A549 (cell line): Measurements from ENCODE around the gene IKBKG. TPM values are rescaled to one million over a fixed set of nuclear protein-coding genes. Genes with fewer than 3 reads are reported as not detected.
"Not testable (repeated sequence)": the region's sequence is repeated elsewhere in the genome, so short reads cannot be mapped to it uniquely, and the experiment has no call there.

Experiments used
- ATAC-seq, 2 experiments: fragments of 200-7000 bp in 1 of 2; fragments of >200 bp in 1 of 2; cut with Nextera tagmentation in 1 of 2; cut with Tn5 transposase in 1 of 2; 3 replicates each; pipeline versions ENCODE4 v1.8.0 to v1.9.1; 2018 to 2020; ENCODE audit warnings: mild to moderate bottlenecking in 1 of 2, moderate library complexity in 1 of 2
- CTCF ChIA-PET: fragments of 300-600 bp; sonication (Branson Sonifier 250); formaldehyde crosslinking; extraction: SDS; loops from one replicate; lab custom pipeline; 2021; ENCODE audit warnings: antibody characterized with exemption, inconsistent platforms; lab: Yijun Ruan, JAX
- POLR2A ChIA-PET: fragments of 350-600 bp; formaldehyde crosslinking; extraction: SDS; loops from one replicate; lab custom pipeline; 2021; ENCODE audit warnings: antibody characterized with exemption, inconsistent platforms; lab: Yijun Ruan, JAX
- DNase-seq, 2 experiments: peaks; one replicate each; pipeline versions ENCODE4 v3.0.0 to v3.0.0-alpha.2; 2011 to 2016; ENCODE audit warnings: low read depth in 1 of 2, low spot score in 1 of 2
- FAIRE-seq: peaks from 2 replicates; lab custom pipeline; 2011; peaks lifted over from hg19 to GRCh38; lab: Jason Lieb, UNC
- H3K27ac ChIP-seq, 2 experiments: fragments of >200 bp; sonication (Bioruptor Twin); formaldehyde crosslinking; 3 replicates each; pipeline ENCODE4 v1.5.1; 2016 to 2017
- H3K4me1 ChIP-seq: fragments of >200 bp; sonication (Bioruptor Twin); formaldehyde crosslinking; 3 replicates; pipeline ENCODE4 v1.6.1; 2016
- H3K4me2 ChIP-seq: fragments of >200 bp; sonication (Bioruptor Twin); formaldehyde crosslinking; 3 replicates; pipeline ENCODE4 v1.6.1; 2016
- H3K4me3 ChIP-seq: fragments of >200 bp; sonication (Bioruptor Twin); formaldehyde crosslinking; 3 replicates; pipeline ENCODE4 v1.5.1; 2016
- H3K9me3 ChIP-seq: fragments of >200 bp; sonication (Bioruptor Twin); formaldehyde crosslinking; 3 replicates; pipeline ENCODE4 v1.6.1; 2016
- CBX8 ChIP-seq: fragments of 200-600 bp; sonication (generic); IDR thresholded peaks from 2 replicates; pipeline ENCODE4 v1.6.1; 2016
- CHD4 ChIP-seq: fragments of 200-600 bp; sonication (generic); IDR thresholded peaks from 2 replicates; pipeline ENCODE4 v1.6.1; 2016; ENCODE audit warnings: antibody characterized with exemption, mild to moderate bottlenecking, borderline replicate concordance
- FOSL2 ChIP-seq, 2 experiments: fragments of 450-650 bp in 1 of 2; fragments of >200 bp in 1 of 2; sonication (Bioruptor Twin) in 1 of 2; formaldehyde crosslinking; IDR thresholded peaks; 2 replicates each; pipeline versions ENCODE4 v1.5.0 to v1.6.1; 2016 to 2020; ENCODE audit warnings: mild to moderate bottlenecking in 1 of 2, moderate library complexity in 1 of 2
- PHF8 ChIP-seq: fragments of 200-600 bp; sonication (generic); IDR thresholded peaks from 2 replicates; pipeline ENCODE4 v1.6.1; 2016; ENCODE audit warnings: low read depth, mild to moderate bottlenecking, antibody characterized with exemption, moderate library complexity, borderline replicate concordance
- RNF2 ChIP-seq: fragments of 200-600 bp; sonication (generic); IDR thresholded peaks from 2 replicates; pipeline ENCODE4 v1.6.1; 2016; ENCODE audit warnings: low read depth, mild to moderate bottlenecking, antibody characterized with exemption, moderate library complexity, borderline replicate concordance
- SREBF2 ChIP-seq: fragments of 450-650 bp; IDR thresholded peaks from 2 replicates; pipeline ENCODE4 v1.6.1; 2014; ENCODE audit warnings: mild to moderate bottlenecking, moderate library complexity
- ZFP36 ChIP-seq: fragments of 450-650 bp; IDR thresholded peaks from 2 replicates; pipeline ENCODE4 v1.6.1; 2014; ENCODE audit warnings: borderline replicate concordance; ENCODE audit not compliant: partially characterized antibody
- ZSCAN20 ChIP-seq: fragments of 250-450 bp; sonication (Bioruptor Pico); IDR thresholded peaks from 2 replicates; pipeline ENCODE4 v1.8.0; 2022; ENCODE audit warnings: mild to moderate bottlenecking, moderate library complexity
- WGBS: methylation state at CpG from one replicate; pipeline ENCODE4 v1.1.6; 2017; ENCODE audit errors: missing lambda C conversion rate; 5-methylcytosine and 5-hydroxymethylcytosine counted together
- polyA plus RNA-seq, 4 experiments: library from polyadenylated mRNA; depleted of rRNA in 3 of 4; stranded (reverse); fragments of >200 nt; fragmentation: RNase III in 1 of 4; extraction: RNeasy Plus Mini Kit Qiagen cat#74134 plus additional on column Dnase treatment in 1 of 4; gene quantifications; 2 replicates in 3 of 4; 3 replicates in 1 of 4; pipeline ENCODE4 v1.2.3, GENCODE V29; 2011 to 2017
- TF ChIP-seq, protein P1 (sequence below): IDR thresholded peaks from 2 replicates; pipeline ENCODE4 v1.6.1; 2012; ENCODE audit warnings: low read depth, borderline replicate concordance
- TF ChIP-seq, protein P2 (sequence below): fragments of 450-650 bp; IDR thresholded peaks from 2 replicates; pipeline ENCODE4 v1.6.1; 2014; ENCODE audit warnings: antibody characterized with exemption
- TF ChIP-seq, protein P3 (sequence below): IDR thresholded peaks from 2 replicates; pipeline ENCODE4 v1.6.1; 2012

The IKBKG gene
- polyA plus RNA-seq, 2 of the 4 experiments (the other 2 are of a cell fraction), result 19.7 to 34.2 TPM

DNA sequence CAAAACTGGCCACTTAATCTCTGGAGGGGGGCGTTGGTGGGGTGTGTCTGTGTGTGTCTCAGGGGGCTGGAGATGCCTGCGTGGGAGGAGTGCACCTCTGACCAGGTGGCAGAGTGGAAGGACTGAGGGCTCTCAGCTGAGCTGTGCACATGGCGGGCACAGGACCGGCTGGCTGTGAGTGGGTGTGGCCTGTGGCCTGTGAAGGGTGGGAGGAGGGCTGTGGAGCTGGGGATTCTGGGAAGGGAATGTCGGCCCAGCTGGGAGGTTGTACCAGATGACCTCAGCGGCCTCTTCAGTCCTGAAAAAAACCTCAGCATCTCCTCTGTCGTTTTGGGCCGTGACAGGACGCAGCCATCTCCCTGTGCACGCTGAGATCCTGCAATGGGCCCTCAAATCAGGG lies 14.9 kb downstream of the IKBKG start:
- FAIRE-seq, DNase-seq, H3K4me3 ChIP-seq, H3K9me3 ChIP-seq, H3K4me2 ChIP-seq, CTCF ChIA-PET, H3K27ac ChIP-seq, H3K4me1 ChIP-seq, POLR2A ChIA-PET: not testable (repeated sequence)
- no CpG with 5 or more reads among the region's 10 CpGs for WGBS
- ATAC-seq, result peak in 1 of 2 experiments; percentile 58; a peak in 2 of 6 replicates

DNA sequence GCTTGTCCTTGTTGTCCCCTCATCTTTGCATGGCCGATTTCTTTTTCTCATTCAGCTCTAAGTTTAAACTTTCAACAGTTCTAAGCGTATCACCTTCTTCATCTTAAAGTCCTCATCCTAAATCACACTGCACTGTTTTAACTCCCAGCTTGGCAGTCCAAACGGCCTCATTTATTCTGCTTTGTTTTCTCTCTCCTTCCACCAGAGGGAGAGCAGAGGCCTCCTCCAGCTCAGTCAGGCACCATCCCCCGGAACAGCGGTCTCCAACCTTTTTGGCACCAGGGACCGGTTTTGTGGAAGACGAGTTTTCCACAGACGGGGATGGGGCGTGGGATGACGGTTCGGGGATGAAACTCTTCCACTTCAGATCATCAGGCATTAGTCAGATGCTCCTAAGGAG lies 22.9 kb downstream of the IKBKG start:
- FAIRE-seq (peak; percentile 100), ATAC-seq (peak; percentile 49 to 69; a peak in 4 of 6 replicates)
- H3K4me3 ChIP-seq, H3K4me1 ChIP-seq, H3K9me3 ChIP-seq, H3K27ac ChIP-seq, DNase-seq, CTCF ChIA-PET, POLR2A ChIA-PET, H3K4me2 ChIP-seq: not testable (repeated sequence)
- no CpG with 5 or more reads among the region's 11 CpGs for WGBS

- DNase-seq, CTCF ChIA-PET, H3K27ac ChIP-seq, H3K9me3 ChIP-seq, H3K4me2 ChIP-seq, H3K4me1 ChIP-seq, H3K4me3 ChIP-seq, POLR2A ChIA-PET, FAIRE-seq, ATAC-seq: not testable (repeated sequence)
- WGBS, result no CpG with 5 or more reads among the region's 10 CpGs
Observed at GRCh38 chrX:154573061-154573460, 25.6 kb downstream of the IKBKG start.

- peak; percentile 79 to 86 for ATAC-seq
- POLR2A ChIA-PET, result not testable (repeated sequence)
Observed at GRCh38 chrX:154575076-154575475, 27.7 kb downstream of the IKBKG start.

DNA sequence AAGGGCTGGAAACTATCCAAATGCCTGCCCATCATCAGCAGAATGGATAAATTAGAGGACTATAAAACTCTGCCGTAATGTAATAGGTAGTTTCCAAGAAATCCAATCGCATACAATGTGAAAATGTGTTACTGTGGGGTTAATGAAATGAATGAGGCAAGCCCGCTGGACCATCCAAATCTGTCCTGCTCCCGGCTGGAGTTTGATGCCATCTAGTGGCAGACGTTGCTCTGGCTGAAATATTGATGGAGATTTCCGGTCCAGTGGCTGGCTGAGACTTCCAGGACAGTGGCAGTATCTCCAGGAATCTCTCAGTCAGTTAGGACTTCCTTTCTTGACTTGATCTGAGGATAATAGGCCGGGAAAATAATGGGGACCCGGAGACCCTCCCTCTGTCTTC lies 35.6 kb downstream of the IKBKG start:
- H3K9me3 ChIP-seq, POLR2A ChIA-PET, DNase-seq, H3K4me2 ChIP-seq, H3K27ac ChIP-seq, FAIRE-seq, H3K4me1 ChIP-seq, CTCF ChIA-PET, H3K4me3 ChIP-seq: not testable (repeated sequence)
- peak; percentile 75 to 89; a peak in 4 of 6 replicates for ATAC-seq
- no CpG with 5 or more reads among the region's 8 CpGs for WGBS

More at GRCh38 chrX:154575076-154575475, 27.7 kb downstream of the IKBKG start:
- DNase-seq, H3K4me2 ChIP-seq, CTCF ChIA-PET, H3K4me1 ChIP-seq, H3K4me3 ChIP-seq, H3K9me3 ChIP-seq, H3K27ac ChIP-seq: not testable (repeated sequence)
- WGBS, result no CpG with 5 or more reads among the region's 5 CpGs
- FAIRE-seq, result peak; percentile 99

DNA sequence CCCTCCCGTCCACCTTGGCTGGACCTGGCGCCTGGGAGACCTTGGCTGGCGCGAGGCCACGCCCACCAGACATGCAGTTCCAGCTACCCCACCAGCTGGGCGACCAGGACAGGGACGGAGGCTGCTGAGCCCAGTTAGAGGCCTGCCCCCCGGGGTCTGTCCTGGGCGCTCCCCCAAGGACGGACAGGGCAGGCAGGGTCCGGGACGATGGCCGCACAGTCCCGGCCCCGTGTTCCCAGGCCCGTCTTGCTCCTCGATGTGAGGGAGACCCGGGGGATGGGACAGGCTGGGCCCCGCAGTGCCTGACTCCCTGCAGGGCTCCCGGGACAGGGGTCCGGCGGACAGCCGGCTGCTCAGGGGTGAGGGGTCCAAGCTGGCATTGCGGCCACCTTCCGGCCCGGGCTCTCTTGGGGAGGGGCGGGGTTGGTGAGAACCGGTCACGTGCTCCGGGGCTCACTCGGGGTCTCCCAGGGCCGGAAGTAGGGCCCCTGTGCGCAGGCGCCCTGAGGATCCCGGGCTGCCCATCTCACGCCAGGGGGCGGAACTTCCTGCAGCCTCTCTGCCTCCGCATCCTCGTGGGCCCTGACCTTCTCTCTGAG lies 37.3 kb downstream of the IKBKG start, which contains the start of gene CTAG1A:
Gene CTAG1A, plus strand, starts transcription at position 549 of the 599 bp plus-strand sequence. CDS start 74 bp downstream, outside the sequence.
- POLR2A ChIA-PET, H3K4me1 ChIP-seq, H3K4me3 ChIP-seq, DNase-seq, H3K4me2 ChIP-seq, H3K27ac ChIP-seq, ATAC-seq, CTCF ChIA-PET, FAIRE-seq, H3K9me3 ChIP-seq: not testable (repeated sequence)
- WGBS, result no CpG with 5 or more reads among the region's 39 CpGs

GRCh38 chrX:154590415-154590814 lies 43.0 kb downstream of the IKBKG start:
- H3K4me1 ChIP-seq, CTCF ChIA-PET, POLR2A ChIA-PET, H3K4me3 ChIP-seq, H3K27ac ChIP-seq, H3K4me2 ChIP-seq, H3K9me3 ChIP-seq, DNase-seq, FAIRE-seq: not testable (repeated sequence)
- peak in 1 of 2 experiments; percentile 66; a peak in 3 of 6 replicates for ATAC-seq
- no CpG with 5 or more reads among the region's 13 CpGs for WGBS

DNA sequence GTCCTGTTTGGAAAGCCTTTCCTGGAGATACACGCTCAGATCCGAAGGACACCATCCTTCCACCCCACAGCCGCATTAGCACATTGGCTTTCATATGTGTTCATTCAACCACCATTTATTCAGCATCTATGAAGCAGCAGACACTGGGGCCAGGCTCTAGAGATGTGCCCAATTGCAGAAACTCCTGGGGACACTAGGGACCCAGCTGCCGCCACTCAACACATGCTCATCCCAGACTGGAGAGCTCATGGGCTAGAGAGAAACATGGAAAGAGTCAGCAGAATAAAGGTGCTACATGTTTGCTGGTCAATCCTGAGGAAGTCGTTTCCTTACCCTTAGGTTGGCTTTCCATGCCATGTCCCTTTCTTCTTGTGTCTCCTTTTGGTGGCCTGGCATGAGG lies 45.1 kb downstream of the IKBKG start:
- WGBS, result 60% methylated on average over 5 of the region's 5 CpGs
- CTCF ChIA-PET, result interaction anchor here (2.3 kb wide), 1 partner anchor 157 kb away, joined by 11 read pairs; no protein-coding TSS in a partner anchor
- H3K4me2 ChIP-seq, result no peak overlapping the region
- no peaks in the 10 kb centered on the region for H3K4me1 ChIP-seq
- no peak overlapping the region for H3K4me3 ChIP-seq
- ATAC-seq (no peak), DNase-seq (no peak), FAIRE-seq (no peak)
- H3K9me3 ChIP-seq, result peaks cover 5% of the 10 kb centered on the region; the same call in 1 of the 3 replicates
- POLR2A ChIA-PET, result no interaction called here
- no peak overlapping the region for H3K27ac ChIP-seq
- TF ChIP-seq, protein P1, sequence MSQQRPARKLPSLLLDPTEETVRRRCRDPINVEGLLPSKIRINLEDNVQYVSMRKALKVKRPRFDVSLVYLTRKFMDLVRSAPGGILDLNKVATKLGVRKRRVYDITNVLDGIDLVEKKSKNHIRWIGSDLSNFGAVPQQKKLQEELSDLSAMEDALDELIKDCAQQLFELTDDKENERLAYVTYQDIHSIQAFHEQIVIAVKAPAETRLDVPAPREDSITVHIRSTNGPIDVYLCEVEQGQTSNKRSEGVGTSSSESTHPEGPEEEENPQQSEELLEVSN, result no peak
- no peak for TF ChIP-seq FOSL2 (IDR thresholded peaks at IDR 0.05)
- no peak for TF ChIP-seq FOSL2 (CRISPR knock-in tag; IDR thresholded peaks at IDR 0.05)
- TF ChIP-seq, protein P2, sequence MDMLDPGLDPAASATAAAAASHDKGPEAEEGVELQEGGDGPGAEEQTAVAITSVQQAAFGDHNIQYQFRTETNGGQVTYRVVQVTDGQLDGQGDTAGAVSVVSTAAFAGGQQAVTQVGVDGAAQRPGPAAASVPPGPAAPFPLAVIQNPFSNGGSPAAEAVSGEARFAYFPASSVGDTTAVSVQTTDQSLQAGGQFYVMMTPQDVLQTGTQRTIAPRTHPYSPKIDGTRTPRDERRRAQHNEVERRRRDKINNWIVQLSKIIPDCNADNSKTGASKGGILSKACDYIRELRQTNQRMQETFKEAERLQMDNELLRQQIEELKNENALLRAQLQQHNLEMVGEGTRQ, result no peak
- TF ChIP-seq PHF8, result no peak
- no peak for TF ChIP-seq ZSCAN20 (CRISPR knock-in tag)
- TF ChIP-seq ZFP36, result no peak
- no peak for TF ChIP-seq CHD4
- no peak for TF ChIP-seq CBX8
- TF ChIP-seq SREBF2, result no peak
- TF ChIP-seq, protein P3, sequence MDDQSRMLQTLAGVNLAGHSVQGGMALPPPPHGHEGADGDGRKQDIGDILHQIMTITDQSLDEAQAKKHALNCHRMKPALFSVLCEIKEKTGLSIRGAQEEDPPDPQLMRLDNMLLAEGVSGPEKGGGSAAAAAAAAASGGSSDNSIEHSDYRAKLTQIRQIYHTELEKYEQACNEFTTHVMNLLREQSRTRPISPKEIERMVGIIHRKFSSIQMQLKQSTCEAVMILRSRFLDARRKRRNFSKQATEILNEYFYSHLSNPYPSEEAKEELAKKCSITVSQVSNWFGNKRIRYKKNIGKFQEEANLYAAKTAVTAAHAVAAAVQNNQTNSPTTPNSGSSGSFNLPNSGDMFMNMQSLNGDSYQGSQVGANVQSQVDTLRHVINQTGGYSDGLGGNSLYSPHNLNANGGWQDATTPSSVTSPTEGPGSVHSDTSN, result no peak
- TF ChIP-seq RNF2, result no peak
